Activated CD8-positive, alpha-beta memory T cell treated with anti-CD3 and anti-CD28 coated beads for 48 hours (primary cell): ENCODE data around the gene KIAA0040.

Experiments used
- DNase-seq, 3 experiments: peaks; one replicate each; pipeline ENCODE4 v3.0.0-alpha.2; 2020; ENCODE audit warnings: low read depth in 2 of 3, low spot score in 2 of 3

The KIAA0040 gene

DNA sequence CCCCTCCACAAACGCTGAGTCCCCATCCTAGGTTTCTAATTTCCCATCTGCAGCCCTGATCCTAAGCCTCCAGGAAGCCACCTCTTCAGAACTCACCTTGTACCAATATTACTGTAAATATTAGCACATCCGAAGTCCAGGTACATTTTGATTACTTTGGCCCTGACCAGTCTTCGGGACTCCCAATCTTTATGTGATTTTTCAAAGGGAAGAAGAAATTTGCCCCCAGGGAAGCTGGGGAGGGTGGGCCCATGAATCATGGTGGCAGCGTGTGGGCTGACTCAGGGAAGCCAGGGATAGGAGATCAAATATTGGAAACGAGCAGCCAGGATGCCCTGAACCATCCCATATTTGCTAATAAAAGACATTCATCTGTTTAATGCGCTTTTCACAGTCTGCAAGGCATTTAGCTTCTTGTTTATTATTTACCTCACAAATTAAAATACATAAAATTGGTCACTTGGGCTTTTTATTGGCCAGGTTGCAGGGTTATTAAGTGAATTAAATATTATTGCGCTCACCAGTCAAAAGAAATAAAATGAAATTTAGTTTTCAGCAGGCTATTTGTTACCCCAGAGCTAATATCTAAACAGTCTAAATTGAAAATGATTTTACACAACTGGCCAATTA lies 46.6 kb downstream of the KIAA0040 start:
- no peak for DNase-seq

DNA sequence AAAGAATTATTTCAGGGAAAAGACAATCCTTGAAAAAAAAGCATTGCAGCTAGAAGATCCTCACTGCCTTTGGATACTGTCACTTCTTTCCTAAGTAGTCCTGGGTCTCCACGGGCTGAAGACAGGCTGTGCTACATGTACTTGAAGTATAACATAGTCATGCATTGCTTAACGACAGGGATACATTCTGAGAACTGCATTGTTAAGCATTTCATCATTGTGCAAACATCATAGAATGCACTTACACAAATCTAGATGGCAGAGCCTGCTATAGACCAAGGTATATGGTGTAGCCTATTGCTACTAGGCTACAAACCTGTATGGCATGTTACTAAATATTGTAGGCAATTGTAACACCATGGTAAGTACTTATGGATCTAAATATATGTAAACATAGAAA lies 54.0 kb downstream of the KIAA0040 start:
- no peak for DNase-seq

DNA sequence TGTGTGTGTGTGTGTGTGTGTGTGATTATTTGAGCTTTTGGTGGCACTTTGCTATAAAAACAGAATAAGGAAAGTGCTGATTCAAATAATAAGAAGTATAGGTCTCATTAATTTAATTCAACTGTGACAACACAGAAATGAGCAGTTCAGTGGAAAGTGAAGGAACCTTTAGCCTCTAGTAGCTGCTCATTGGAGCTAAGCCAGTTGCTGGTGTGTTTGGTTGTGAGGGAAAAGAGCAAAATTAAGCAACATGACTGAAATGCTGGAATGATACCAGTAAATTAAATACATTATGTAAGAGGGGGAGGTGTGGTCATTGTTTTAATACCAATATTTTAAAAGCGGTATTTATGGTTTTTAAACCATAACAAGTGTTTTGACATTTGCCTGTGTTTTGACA lies 55.2 kb downstream of the KIAA0040 start:
- no peak for DNase-seq

- no peak for DNase-seq
Observed at GRCh38 chr1:175136246-175136645, 56.3 kb downstream of the KIAA0040 start.

DNA sequence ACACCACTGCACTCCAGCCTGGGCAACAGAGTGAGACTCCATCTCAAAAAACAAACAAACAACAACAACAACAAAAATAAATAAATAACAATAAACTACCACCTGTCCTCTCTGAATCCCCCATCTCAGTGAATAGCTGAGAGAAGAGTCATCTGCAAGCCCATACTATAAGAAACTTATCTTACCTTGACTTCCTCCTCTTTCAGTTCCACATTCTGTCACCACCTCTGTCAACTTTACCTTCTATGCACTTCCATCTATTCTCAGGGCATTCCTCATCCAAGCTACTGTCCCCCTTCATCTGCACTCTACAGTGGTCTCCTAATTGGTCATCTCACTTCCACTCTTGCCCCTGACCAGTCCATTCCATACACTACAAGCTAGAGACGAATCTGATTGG lies 58.1 kb downstream of the KIAA0040 start:
- no peak for DNase-seq

- no peak for DNase-seq
Observed at GRCh38 chr1:175133673-175134435, 58.7 kb downstream of the KIAA0040 start.

GRCh38 chr1:175132436-175132835 lies 60.1 kb downstream of the KIAA0040 start:
- no peak for DNase-seq

DNA sequence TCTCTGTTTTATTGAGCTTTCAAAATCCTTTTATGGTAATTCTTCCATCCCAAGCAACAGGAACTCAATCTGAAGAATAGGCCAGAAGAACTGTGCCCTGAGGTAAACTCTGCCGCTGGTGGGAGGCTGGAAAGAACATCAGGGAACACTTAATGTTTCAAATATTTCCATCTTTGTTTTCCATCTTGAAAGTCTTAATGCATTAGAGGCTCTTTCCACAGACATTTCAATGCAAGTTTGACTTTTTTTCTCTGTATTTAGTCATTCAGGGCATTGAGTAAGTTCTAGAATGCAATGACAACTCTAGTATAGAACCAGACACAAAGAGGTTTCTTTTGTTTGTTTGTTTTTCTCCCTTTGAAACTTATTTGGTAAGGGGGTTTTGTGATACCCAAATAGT lies 61.5 kb downstream of the KIAA0040 start:
- DNase-seq, result no peak

DNA sequence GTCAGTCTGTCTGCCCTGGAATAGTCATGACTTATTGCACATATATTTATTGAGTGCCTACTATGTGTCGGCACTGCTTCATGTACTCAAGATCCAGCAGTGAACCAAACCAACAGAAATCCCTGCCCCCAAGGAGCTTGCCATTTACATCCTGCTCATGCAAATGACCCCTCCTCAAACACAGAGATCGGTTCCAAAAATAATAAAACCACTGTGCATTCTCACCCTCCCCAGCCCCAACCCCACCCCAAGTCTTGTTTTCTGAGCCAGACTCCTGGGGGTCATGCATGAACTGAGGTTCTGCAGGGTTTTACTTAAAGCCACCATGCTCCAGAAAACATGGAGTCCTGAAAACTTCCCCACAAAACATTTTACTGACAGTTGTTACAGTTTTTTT lies 61.9 kb downstream of the KIAA0040 start:
- DNase-seq, result no peak

GRCh38 chr1:175129997-175130648 lies 62.5 kb downstream of the KIAA0040 start:
- DNase-seq, result no peak

- DNase-seq, result no peak
Observed at GRCh38 chr1:175129644-175129996, 63.0 kb downstream of the KIAA0040 start.

- no peak for DNase-seq
Observed at GRCh38 chr1:175129182-175129581, 63.4 kb downstream of the KIAA0040 start.

DNA sequence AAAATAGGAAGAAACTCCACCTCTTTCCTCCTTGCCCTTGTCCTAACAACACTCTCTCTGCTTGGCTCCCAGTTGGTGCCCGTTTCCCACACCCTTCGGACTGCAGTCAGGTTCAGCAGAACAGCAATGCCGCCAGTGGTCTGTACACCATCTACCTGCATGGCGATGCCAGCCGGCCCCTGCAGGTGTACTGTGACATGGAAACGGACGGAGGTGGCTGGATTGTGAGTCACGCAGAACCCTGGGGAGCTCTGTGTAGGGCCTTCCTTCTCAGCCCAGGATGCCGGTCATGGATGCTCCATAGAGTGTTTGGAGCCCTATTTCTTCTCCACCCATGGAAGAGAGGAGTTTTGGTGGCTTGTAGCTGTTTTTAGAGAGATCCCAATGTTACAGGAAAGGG lies 64.1 kb downstream of the KIAA0040 start:
- DNase-seq, result no peak

DNA sequence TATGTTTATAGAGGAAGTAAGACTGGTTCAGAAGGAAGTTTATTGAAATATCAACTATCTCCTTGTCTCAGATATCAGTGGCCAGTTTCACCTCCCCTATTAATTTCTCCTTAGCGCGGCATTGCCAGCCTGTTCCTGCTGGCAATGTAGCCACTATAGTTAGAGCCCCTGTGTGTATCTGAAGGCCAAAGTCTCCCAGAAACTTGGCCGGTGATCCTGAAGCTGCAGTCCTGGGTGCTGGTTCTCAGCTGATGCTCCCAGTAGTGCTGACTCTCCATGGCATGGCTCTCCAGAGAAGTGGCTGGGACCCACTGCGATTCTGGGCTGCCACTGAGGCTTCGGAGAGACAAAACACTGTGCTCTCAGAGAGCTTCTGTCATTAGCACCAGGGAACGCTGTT lies 65.0 kb downstream of the KIAA0040 start:
- DNase-seq, result no peak

GRCh38 chr1:175126347-175126746 lies 66.2 kb downstream of the KIAA0040 start:
- no peak for DNase-seq

DNA sequence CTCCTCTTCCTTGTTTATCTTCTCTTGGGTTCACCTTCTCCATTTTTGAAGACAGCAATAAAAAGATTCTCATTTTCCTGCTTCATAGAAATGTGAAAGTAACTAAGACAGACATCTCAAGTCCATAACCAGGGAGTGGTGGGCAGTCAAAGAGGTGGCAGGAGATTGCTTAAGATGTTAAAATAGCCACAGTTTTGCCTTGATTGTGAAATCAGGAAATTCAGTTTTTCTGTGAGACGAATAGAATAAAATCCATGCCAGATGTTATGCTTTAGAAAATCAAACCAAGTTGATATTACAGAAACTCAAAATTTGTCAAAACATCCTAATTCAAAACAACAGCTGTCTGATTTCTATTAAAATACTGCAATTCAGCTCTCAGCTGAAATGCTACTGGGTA lies 67.7 kb downstream of the KIAA0040 start:
- no peak for DNase-seq

GRCh38 chr1:175120511-175120910 lies 72.1 kb downstream of the KIAA0040 start:
- no peak for DNase-seq

DNA sequence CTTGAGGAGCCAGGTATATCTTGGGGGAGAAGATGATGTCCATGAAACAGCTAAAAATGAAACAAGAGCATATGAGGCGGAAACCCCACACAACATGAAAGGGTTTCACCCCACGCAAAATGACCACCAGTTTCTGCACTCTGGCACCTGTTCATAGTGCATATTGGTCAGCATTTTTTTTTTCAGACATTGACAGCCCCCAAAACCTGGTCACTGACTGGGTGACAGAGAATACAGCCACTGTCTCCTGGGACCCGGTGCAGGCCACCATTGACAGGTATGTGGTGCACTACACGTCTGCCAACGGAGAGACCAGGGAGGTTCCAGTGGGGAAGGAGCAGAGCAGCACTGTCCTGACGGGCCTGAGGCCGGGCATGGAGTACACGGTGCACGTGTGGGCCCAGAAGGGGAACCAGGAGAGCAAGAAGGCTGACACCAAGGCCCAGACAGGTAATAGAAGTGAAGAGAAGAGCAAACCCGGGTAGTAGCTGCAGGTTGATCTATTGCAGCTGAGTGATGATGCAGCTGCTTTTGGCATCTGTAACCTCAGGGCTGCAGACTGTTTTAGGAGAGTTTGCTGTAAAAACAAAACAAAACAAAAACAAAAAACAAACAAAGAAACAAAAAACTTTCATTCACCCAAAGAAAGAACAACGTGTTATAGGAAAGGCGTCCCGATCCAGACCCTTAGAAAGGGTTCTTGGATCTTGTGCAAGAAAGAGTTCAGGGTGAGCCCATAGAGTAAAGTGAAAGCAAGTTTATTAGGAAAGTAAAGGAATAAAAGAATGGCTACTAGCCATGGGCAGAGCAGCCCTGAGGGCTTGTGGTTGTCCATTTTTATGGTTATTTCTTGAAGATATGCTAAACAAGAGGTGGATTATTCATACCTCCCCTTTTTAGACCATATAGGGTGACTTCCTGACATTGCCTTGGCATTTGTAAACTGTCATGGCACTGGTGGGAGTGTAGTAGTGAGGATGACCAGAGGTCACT lies 73.9 kb downstream of the KIAA0040 start:
- no peak for DNase-seq

DNA sequence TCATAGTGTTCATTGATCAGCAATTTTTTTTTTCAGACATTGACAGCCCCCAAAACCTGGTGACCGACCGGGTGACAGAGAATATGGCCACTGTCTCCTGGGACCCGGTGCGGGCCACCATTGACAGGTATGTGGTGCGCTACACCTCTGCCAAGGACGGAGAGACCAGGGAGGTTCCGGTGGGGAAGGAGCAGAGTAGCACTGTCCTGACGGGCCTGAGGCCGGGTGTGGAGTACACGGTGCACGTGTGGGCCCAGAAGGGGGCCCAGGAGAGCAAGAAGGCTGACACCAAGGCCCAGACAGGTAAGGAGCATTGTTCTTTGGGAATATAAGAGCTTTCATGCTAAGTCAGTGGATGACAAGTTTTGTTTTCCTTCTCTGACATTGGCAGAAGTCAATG lies 75.7 kb downstream of the KIAA0040 start:
- DNase-seq, result no peak

DNA sequence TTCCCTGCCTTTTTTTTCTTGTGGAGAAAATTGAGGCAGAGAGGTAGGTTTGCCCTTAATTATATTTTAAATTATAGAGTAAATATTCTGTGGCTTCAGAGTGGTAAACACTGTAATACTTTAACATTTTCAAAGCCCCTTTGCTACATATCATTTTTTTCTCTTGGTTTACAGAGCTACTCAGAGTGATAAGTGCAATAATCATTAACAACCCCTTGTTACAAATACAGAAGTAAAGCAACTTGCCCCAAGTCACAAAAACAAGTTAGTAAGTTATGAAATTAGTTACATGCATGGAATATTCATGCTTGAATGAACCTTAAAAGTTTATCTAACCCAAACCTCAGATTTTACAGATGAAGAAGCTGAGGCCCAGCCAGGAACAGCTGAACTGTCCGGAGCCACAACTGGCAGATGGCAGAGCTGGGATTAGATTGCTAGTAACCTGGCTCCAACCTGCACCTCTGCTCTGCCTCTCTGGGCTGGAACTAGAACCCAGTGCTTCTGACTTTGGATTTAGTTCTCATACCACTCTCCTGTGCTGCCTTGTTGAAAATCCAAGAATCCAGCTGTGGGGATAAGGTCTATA lies 76.3 kb downstream of the KIAA0040 start:
- DNase-seq, result no peak

- no peak for DNase-seq
Observed at GRCh38 chr1:175114996-175115395, 77.6 kb downstream of the KIAA0040 start.
